Glutamatergic neuron (in vitro differentiated cells): ENCODE data around the gene AZU1. TPM values are rescaled to one million over a fixed set of nuclear protein-coding genes. Genes with fewer than 3 reads are reported as not detected.
A peak's percentile ranks its signal among the peaks of the same experiment; 100 is the strongest.

Experiments used
- DNase-seq: peaks from one replicate; pipeline ENCODE4 v3.0.0; 2022
- H3K27ac Mint-ChIP-seq: one replicate; pipeline ENCODE4 v1.8.0; 2020; ENCODE audit warnings: mild to moderate bottlenecking, mixed read lengths, inconsistent platforms; ENCODE audit not compliant: unreplicated experiment
- H3K27me3 Mint-ChIP-seq: one replicate; pipeline ENCODE4 v1.8.0; 2020; ENCODE audit warnings: mild to moderate bottlenecking, moderate library complexity, mixed read lengths, inconsistent platforms; ENCODE audit not compliant: unreplicated experiment
- H3K36me3 Mint-ChIP-seq: one replicate; pipeline ENCODE4 v1.8.0; 2020; ENCODE audit warnings: mild to moderate bottlenecking, mixed read lengths, inconsistent platforms; ENCODE audit not compliant: unreplicated experiment
- H3K4me1 Mint-ChIP-seq: one replicate; pipeline ENCODE4 v1.8.0; 2020; ENCODE audit warnings: mild to moderate bottlenecking, low read depth, mixed read lengths, inconsistent platforms; ENCODE audit not compliant: unreplicated experiment
- H3K4me3 Mint-ChIP-seq: one replicate; pipeline ENCODE4 v1.8.0; 2020; ENCODE audit warnings: mild to moderate bottlenecking, mixed read lengths, inconsistent platforms; ENCODE audit not compliant: unreplicated experiment
- H3K9me3 Mint-ChIP-seq: one replicate; pipeline ENCODE4 v1.8.0; 2020; ENCODE audit warnings: mild to moderate bottlenecking, moderate library complexity, mixed read lengths, inconsistent platforms; ENCODE audit not compliant: unreplicated experiment
- total RNA-seq: library from RNA; stranded (reverse); fragmentation: NEBNext Ultra II Directional; extraction: Animal tissue kit (Norgen Biotek cat#: 25700); gene quantifications from one replicate; pipeline ENCODE4 v1.2.1, GENCODE V29; 2021; ENCODE audit not compliant: unreplicated experiment
- TF ChIP-seq, protein P1 (sequence below): fragments of 200-600 bp; sonication (generic); IDR thresholded peaks from one replicate; pipeline ENCODE4 v1.5.0; 2021; ENCODE audit not compliant: partially characterized antibody, unreplicated experiment

Gene AZU1
- total RNA-seq, 1 donor from 2014 or later: 2.2 TPM

GRCh38 chr19:823565-824121 lies 4.0 kb upstream of the AZU1 start:
- H3K27ac Mint-ChIP-seq: peak overlapping the region; percentile 71
- H3K4me1 Mint-ChIP-seq: peaks cover 3% of the 10 kb centered on the region
- H3K36me3 Mint-ChIP-seq: no peaks in the 10 kb centered on the region
- peaks cover 5% of the 10 kb centered on the region for H3K27me3 Mint-ChIP-seq
- TF ChIP-seq, protein P1, sequence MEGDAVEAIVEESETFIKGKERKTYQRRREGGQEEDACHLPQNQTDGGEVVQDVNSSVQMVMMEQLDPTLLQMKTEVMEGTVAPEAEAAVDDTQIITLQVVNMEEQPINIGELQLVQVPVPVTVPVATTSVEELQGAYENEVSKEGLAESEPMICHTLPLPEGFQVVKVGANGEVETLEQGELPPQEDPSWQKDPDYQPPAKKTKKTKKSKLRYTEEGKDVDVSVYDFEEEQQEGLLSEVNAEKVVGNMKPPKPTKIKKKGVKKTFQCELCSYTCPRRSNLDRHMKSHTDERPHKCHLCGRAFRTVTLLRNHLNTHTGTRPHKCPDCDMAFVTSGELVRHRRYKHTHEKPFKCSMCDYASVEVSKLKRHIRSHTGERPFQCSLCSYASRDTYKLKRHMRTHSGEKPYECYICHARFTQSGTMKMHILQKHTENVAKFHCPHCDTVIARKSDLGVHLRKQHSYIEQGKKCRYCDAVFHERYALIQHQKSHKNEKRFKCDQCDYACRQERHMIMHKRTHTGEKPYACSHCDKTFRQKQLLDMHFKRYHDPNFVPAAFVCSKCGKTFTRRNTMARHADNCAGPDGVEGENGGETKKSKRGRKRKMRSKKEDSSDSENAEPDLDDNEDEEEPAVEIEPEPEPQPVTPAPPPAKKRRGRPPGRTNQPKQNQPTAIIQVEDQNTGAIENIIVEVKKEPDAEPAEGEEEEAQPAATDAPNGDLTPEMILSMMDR: no peak
- H3K4me3 Mint-ChIP-seq: no peak overlapping the region
- no peak for DNase-seq
- H3K9me3 Mint-ChIP-seq: peaks cover 8% of the 10 kb centered on the region

DNA sequence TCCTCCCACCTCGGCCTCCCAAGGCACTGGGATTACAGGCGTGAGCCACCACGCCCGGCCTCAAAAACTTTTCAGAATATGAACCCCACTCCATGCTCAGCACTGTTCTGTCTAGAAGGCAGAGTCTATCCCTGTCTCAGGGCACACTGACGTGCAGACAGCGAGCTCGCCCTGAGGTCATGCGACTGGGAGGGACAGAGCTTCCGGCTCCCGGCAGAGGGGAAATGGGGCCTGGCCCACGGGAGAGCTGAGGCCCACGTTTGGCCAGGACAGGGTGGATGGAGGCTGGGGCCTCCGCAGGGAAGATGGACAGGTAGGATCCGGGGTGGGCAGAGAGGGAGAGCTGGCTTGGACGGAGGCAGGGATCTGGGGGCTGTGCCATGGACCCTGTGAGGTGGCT lies 2.8 kb upstream of the AZU1 start:
- H3K4me1 Mint-ChIP-seq: peaks cover 3% of the 10 kb centered on the region
- peaks cover 8% of the 10 kb centered on the region for H3K9me3 Mint-ChIP-seq
- H3K4me3 Mint-ChIP-seq: no peak overlapping the region
- H3K36me3 Mint-ChIP-seq: no peaks in the 10 kb centered on the region
- TF ChIP-seq, protein P1: no peak
- H3K27me3 Mint-ChIP-seq: peaks cover 4% of the 10 kb centered on the region
- H3K27ac Mint-ChIP-seq: no peak overlapping the region
- no peak for DNase-seq

GRCh38 chr19:825897-826644 lies 1.6 kb upstream of the AZU1 start:
- H3K4me1 Mint-ChIP-seq: peaks cover 3% of the 10 kb centered on the region
- TF ChIP-seq, protein P1: no peak

GRCh38 chr19:827314-827709 lies 325 bp upstream of the AZU1 start:
- no peak for DNase-seq
- Mint-ChIP-seq H3K9me3 (peaks cover 7% of the 10 kb centered on the region), H3K4me3 (no peak overlapping the region), H3K27ac (no peak overlapping the region), H3K27me3 (peaks cover 4% of the 10 kb centered on the region), H3K4me1 (peaks cover 3% of the 10 kb centered on the region), H3K36me3 (no peaks in the 10 kb centered on the region)
- TF ChIP-seq, protein P1: no peak

More at GRCh38 chr19:825897-826644, 1.6 kb upstream of the AZU1 start:
- Mint-ChIP-seq H3K36me3 (no peaks in the 10 kb centered on the region), H3K27ac (no peak overlapping the region), H3K9me3 (peaks cover 7% of the 10 kb centered on the region), H3K4me3 (no peak overlapping the region), H3K27me3 (peaks cover 4% of the 10 kb centered on the region)
- no peak for DNase-seq

GRCh38 chr19:829129-829758 lies 1.6 kb downstream of the AZU1 start:
- no peaks in the 10 kb centered on the region for H3K9me3 Mint-ChIP-seq

More at GRCh38 chr19:829129-829758, 1.6 kb downstream of the AZU1 start:
- Mint-ChIP-seq H3K4me1 (no peaks in the 10 kb centered on the region), H3K27me3 (peaks cover under 1% of the 10 kb centered on the region), H3K36me3 (no peaks in the 10 kb centered on the region), H3K4me3 (no peak overlapping the region), H3K27ac (no peak overlapping the region)
- TF ChIP-seq, protein P1: no peak
- DNase-seq: no peak
